ENCODE data around the gene TTC39C.

DNA sequence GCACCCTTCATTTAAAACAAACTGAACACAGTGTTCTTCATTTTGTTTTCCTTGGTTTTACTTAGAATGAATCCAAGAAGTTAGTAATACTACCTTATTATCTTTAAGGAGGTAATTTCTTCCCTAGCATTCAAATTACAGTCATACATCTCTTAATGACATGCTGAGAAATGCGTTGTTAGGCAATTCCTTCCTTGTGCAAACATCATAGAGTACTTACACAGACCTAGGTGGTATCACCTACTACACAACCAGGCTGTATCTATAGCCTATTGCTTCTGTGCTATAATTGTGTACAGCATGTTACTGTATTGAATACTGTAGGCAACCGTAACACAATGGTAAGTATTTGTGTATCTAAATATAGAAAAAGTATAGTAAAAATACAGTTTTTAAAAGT lies 115.9 kb downstream of the TTC39C start:
- TF ChIP-seq, protein P1, sequence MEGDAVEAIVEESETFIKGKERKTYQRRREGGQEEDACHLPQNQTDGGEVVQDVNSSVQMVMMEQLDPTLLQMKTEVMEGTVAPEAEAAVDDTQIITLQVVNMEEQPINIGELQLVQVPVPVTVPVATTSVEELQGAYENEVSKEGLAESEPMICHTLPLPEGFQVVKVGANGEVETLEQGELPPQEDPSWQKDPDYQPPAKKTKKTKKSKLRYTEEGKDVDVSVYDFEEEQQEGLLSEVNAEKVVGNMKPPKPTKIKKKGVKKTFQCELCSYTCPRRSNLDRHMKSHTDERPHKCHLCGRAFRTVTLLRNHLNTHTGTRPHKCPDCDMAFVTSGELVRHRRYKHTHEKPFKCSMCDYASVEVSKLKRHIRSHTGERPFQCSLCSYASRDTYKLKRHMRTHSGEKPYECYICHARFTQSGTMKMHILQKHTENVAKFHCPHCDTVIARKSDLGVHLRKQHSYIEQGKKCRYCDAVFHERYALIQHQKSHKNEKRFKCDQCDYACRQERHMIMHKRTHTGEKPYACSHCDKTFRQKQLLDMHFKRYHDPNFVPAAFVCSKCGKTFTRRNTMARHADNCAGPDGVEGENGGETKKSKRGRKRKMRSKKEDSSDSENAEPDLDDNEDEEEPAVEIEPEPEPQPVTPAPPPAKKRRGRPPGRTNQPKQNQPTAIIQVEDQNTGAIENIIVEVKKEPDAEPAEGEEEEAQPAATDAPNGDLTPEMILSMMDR (conservative IDR thresholded peaks at IDR 0.05; ENCODE audit: low read length) = no peak
- no peak for TF ChIP-seq EZH2phosphoT487 (IDR thresholded peaks at IDR 0.05; ENCODE audit: borderline replicate concordance, low read depth, low read length)
